Measurements from ENCODE around the gene HKDC1. TPM values are rescaled to one million over a fixed set of nuclear protein-coding genes. Genes with fewer than 3 reads are reported as not detected.

Gene HKDC1
- total RNA-seq, result 0.20 TPM in 1 of 2 replicates, not detected in the other

GRCh38 chr10:69220041-69220451 is at the start of gene HKDC1:
HKDC1 (plus strand) TSS chr10:69220332; CDS start chr10:69220436, 104 bp downstream.

GRCh38 chr10:69179743-69180524 is 40.2 kb upstream of the HKDC1 start, which contains the start of gene SUPV3L1:
SUPV3L1 (plus strand) TSS chr10:69180234; CDS start chr10:69180292, 58 bp downstream.

GRCh38 chr10:69278446-69278963 is 58.4 kb downstream of the HKDC1 start, which contains the start of gene HK1:
HK1 (plus strand) TSS chr10:69278496.

Other genes starting within 250 kb of the HKDC1 start
- 34.5 and 45.0 TPM in 2 replicates for gene KIFBP, start 231.5 kb upstream of the HKDC1 start, total RNA-seq
- 25.7 and 49.1 TPM in 2 replicates for gene SRGN, start 132.2 kb upstream of the HKDC1 start, total RNA-seq
- 21.5 and 24.6 TPM in 2 replicates for gene VPS26A, start 96.2 kb upstream of the HKDC1 start, total RNA-seq
- gene SUPV3L1, start 40.1 kb upstream of the HKDC1 start, total RNA-seq, result 23.1 and 27.6 TPM in 2 replicates
- 84.5 and 112 TPM in 2 replicates for gene HK1, start 58.2 kb downstream of the HKDC1 start, total RNA-seq
- 0.20 TPM in 1 of 2 replicates, not detected in the other for gene TACR2, start 196.6 kb downstream of the HKDC1 start, total RNA-seq
- gene TSPAN15, start 231.1 kb downstream of the HKDC1 start, total RNA-seq, result 0.20 and 0.73 TPM in 2 replicates

Data from subcutaneous preadipocyte (primary cell).